Measurements from ENCODE around the gene CILP. TPM values are rescaled to one million over a fixed set of nuclear protein-coding genes. Genes with fewer than 3 reads are reported as not detected.

The CILP gene
- total RNA-seq, 1 experiment from 2014 or later = 0.04 TPM

- Histone ChIP-seq H3K27ac (ENCODE audit: insufficient read length, low read depth, low read length) (no peak overlapping the region), H4K20me1 (ENCODE audit: control insufficient read depth, insufficient read depth, insufficient read length) (no peaks in the 10 kb centered on the region), H4K91ac (ENCODE audit: insufficient read length, low read depth, low read length) (no peak overlapping the region), H3K14ac (ENCODE audit: insufficient read depth, low read length) (no peak overlapping the region), H3K79me2 (ENCODE audit: insufficient read depth, low read length) (no peaks in the 10 kb centered on the region), H3T11ph (ENCODE audit: low read length) (no peak overlapping the region), H3K4me1 (ENCODE audit: insufficient read depth, low read length) (no peaks in the 10 kb centered on the region), H3K23ac (ENCODE audit: insufficient read length, low read depth, low read length) (no peak overlapping the region), H2AK5ac (ENCODE audit: insufficient read length, low read length) (no peak overlapping the region), H3K4ac (ENCODE audit: low read depth, low read length) (no peak overlapping the region), H2BK120ac (ENCODE audit: low read depth, low read length, poor library complexity, severe bottlenecking) (no peak overlapping the region), H3K23me2 (ENCODE audit: insufficient read length, low read depth, low read length, poor library complexity, severe bottlenecking) (no peaks in the 10 kb centered on the region), H2BK20ac (ENCODE audit: low read depth, low read length, poor library complexity, severe bottlenecking) (no peak overlapping the region), H2BK5ac (ENCODE audit: insufficient read length, low read length) (no peak overlapping the region), H3K79me1 (ENCODE audit: insufficient read depth, low read depth, low read length, poor library complexity, severe bottlenecking) (no peaks in the 10 kb centered on the region), H4K5ac (ENCODE audit: insufficient read length, low read depth, low read length) (no peak overlapping the region), H3K18ac (ENCODE audit: insufficient read length, low read depth, low read length) (no peak overlapping the region), H3K56ac (ENCODE audit: insufficient read length, low read depth, low read length) (no peak overlapping the region), H3K9ac (ENCODE audit: extremely low read depth, insufficient read length, low read length) (no peak overlapping the region), H2BK15ac (ENCODE audit: low read depth, low read length) (no peak overlapping the region), H2AFZ (ENCODE audit: low read length) (no peak overlapping the region), H3K4me2 (ENCODE audit: insufficient read depth, insufficient read length, low read length) (no peak overlapping the region), H4K8ac (replicated peaks; ENCODE audit: insufficient read length, low read depth, low read length) (no peak overlapping the region), H3K27me3 (ENCODE audit: insufficient read depth, low read length) (no peaks in the 10 kb centered on the region), H2BK12ac (ENCODE audit: insufficient read length, low read depth, low read length) (no peak overlapping the region), H3K9me3 (ENCODE audit: control insufficient read depth, low read depth, low read length) (no peaks in the 10 kb centered on the region)
- no peak for TF ChIP-seq CTCF (conservative IDR thresholded peaks at IDR 0.05)
- peaks cover 9 to 10% of the 10 kb centered on the region in 2 experiments for H3K4me1 Mint-ChIP-seq
- H3K9me3 Mint-ChIP-seq = no peaks in the 10 kb centered on the region
- no peak overlapping the region for H3K27ac Mint-ChIP-seq
- no peaks in the 10 kb centered on the region for H3K27me3 Mint-ChIP-seq (ENCODE audit: low read depth)
- no peak overlapping the region for H3K4me3 Mint-ChIP-seq
- no CpG with 5 or more reads among the region's 7 CpGs for WGBS (ENCODE audit: extremely low coverage, insufficient read length, low lambda C conversion rate)
- H3K36me3 Mint-ChIP-seq (ENCODE audit: insufficient read depth in 1 of 3, low read depth in 3 of 3) = peaks cover 0 to 22% (median 17%) of the 10 kb centered on the region in 3 experiments; a peak in 5 of 7 replicates
- no peak for DNase-seq
These were observed 48.1 kb upstream of the CILP start for GRCh38 chr15:65259367-65259797.

All from H9 (cell line).